Fibroblast of mammary gland (primary cell): Measurements from ENCODE around the gene B4GAT1.

Experiments used
- DNase-seq: peaks from one replicate; pipeline ENCODE4 v3.0.0-alpha.2; 2010; ENCODE audit warnings: low read depth
- H3K4me3 ChIP-seq: 2 replicates; pipeline ENCODE4 v1.5.1; 2011; ENCODE audit warnings: low read depth, mild to moderate bottlenecking, low read length, moderate library complexity; ENCODE audit not compliant: control insufficient read depth
- TF ChIP-seq, protein P1 (sequence below): conservative IDR thresholded peaks from 2 replicates; pipeline ENCODE4 v1.5.1; 2011; ENCODE audit warnings: low read depth, low read length, inconsistent platforms; ENCODE audit not compliant: control insufficient read depth, insufficient read depth

The B4GAT1 gene

GRCh38 chr11:66338276-66339161, 8.9 kb downstream of the B4GAT1 start:
- DNase-seq = no peak
- H3K4me3 ChIP-seq = no peak overlapping the region
- TF ChIP-seq, protein P1, sequence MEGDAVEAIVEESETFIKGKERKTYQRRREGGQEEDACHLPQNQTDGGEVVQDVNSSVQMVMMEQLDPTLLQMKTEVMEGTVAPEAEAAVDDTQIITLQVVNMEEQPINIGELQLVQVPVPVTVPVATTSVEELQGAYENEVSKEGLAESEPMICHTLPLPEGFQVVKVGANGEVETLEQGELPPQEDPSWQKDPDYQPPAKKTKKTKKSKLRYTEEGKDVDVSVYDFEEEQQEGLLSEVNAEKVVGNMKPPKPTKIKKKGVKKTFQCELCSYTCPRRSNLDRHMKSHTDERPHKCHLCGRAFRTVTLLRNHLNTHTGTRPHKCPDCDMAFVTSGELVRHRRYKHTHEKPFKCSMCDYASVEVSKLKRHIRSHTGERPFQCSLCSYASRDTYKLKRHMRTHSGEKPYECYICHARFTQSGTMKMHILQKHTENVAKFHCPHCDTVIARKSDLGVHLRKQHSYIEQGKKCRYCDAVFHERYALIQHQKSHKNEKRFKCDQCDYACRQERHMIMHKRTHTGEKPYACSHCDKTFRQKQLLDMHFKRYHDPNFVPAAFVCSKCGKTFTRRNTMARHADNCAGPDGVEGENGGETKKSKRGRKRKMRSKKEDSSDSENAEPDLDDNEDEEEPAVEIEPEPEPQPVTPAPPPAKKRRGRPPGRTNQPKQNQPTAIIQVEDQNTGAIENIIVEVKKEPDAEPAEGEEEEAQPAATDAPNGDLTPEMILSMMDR = no peak

DNA sequence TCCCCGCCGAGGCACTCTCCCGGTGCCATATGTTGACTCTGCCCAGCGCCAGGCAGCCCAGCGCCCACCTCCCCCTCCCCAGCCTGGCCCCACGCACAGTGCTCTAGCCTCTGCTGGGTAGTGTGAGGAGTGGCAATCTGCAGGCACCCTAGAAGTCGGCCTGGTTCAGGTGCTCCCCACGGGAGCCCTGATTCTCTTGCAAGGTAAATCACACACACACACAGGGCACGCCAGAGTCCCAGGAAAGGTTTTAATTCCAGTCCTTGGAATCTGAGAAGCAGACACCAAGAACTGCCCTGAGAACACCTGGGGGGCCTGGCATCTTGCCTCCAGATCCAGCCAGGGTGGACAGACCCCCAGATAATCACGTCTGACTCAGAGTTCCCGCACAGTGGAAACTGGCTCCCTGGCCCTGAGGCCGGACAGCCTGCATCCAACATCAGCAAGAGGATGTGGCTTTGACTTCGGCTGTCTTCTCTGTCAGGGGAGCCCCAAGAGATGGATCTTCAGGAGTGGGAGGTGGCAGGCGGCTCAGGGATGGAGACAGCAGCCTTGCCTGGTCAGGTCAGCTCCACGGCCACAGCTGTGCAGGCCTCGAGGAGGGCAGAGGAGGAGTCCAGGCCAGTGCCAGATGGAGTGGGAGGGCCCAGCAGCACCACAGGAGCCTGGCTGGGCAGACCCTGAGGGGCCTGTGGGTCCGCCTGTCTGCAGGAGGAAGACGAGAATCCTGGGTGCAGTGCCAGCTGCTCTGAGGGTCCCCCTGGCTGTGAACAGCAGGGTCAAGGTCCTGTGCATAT, 10.1 kb downstream of the B4GAT1 start:
- TF ChIP-seq, protein P1 = no peak
- H3K4me3 ChIP-seq = no peak overlapping the region
- DNase-seq = peak; percentile 53

DNA sequence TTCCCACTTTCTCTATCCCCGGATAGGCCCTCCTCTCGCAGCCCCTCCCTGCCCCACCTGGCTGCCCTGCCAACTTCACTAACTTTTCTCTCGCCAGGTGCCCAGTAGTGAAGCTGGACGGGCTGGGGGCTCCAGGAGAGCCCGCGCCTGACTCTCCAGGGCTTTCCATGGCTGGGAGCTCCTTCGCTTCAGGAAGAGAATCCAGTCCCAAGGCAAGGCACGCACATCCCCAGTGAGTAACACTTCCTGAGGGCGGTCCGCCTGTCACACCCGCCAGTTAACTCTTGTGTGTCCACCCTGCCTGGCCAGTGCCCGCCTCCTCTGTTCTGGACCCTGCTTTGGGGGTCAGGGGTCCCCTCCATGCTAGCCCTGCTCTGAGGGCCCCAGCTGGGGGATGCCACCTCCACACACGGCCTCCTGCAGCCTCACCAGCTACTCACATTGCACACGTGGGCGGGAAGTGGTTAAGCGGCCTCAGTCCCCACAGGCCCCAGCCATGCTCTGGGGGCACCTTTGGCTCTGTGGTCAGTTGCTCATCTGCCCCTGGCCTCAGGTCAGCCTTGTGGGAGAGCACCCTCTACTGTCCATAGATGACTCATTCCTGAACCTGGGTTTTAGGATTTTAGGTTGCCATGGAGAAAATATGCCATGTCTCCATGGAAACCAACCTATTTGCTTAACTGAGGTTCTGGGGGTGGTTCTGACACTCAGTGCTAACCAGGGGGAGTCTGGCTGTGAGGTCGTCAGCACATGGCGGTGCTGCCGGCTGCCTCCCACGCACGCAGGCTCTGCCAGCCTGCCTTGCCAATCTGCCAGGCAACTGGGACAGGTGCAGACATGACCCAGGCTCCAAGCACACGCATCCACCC, 11.0 kb downstream of the B4GAT1 start, which contains the start of gene RIN1:
TSS of gene RIN1 (minus strand) at position 201 of the 869 bp plus-strand sequence. CDS start at position 169, 32 bp downstream.
- TF ChIP-seq, protein P1 = peak; percentile 27
- peak within 1 kb of the TSS; percentile 87 for H3K4me3 ChIP-seq
- peak; percentile 100 for DNase-seq

DNA sequence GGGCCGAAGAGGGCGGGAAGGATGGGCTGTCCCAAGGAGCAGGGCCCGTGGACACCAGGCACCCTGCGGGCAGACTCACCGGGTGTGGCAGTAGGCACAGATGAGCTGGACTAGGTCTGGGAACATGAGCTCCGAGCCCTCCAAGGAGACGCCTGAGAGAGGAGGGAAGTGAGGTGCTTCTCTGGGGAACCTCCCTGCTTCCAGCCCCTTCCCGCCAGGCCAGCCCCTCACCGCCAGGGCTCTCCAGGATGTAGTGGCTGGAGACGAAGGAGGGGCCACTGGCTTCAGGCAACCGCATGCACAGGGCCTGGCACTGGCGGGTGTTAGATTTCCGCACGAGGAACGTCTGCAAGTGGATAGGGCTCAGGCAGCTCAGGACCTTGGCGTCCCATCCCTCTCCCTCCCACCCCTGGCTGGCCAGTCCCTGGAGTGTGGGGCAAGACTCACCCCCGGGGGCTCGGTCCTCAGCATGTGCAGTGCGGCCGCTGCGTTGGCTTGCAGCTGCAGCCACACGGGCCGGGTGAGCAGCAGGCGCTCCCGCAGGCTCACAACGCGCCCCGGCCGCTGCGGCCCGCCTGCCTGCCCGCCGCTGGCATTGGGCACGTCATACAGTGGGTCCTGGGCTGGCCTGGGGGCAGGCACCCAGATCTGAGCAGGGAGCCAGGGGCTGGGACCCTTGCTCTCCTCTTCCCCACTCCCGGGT, 11.7 kb downstream of the B4GAT1 start:
- TF ChIP-seq, protein P1 = no peak
- H3K4me3 ChIP-seq = peak overlapping the region; percentile 87
- peak; percentile 69 for DNase-seq

- peak overlapping the region; percentile 87 for H3K4me3 ChIP-seq
- TF ChIP-seq, protein P1 = no peak
Observed at GRCh38 chr11:66334605-66335442, 12.6 kb downstream of the B4GAT1 start.

More at GRCh38 chr11:66334605-66335442, 12.6 kb downstream of the B4GAT1 start:
- DNase-seq = no peak
